NCI-H2227 (cell line): ENCODE data around the gene COL19A1.
"Not testable (repeated sequence)": the region's sequence is repeated elsewhere in the genome, so short reads cannot be mapped to it uniquely, and the experiment has no call there.

Experiments
- DNase-seq: peaks from one replicate; lab custom pipeline; 2025; ENCODE audit not compliant: unreplicated experiment; lab: John Stamatoyannopoulos, UW

COL19A1 gene

GRCh38 chr6:69866351-69866769, at the start of gene COL19A1:
COL19A1 (plus strand) TSS chr6:69866556; CDS start chr6:69879568, 13,012 bp downstream.
- peak; percentile 47 for DNase-seq

GRCh38 chr6:69816569-69816968, 49.8 kb upstream of the COL19A1 start:
- no peak for DNase-seq

GRCh38 chr6:69817358-69817757, 49.0 kb upstream of the COL19A1 start:
- DNase-seq, result no peak

- DNase-seq, result no peak
These were observed 48.0 kb upstream of the COL19A1 start for GRCh38 chr6:69818223-69818930.

GRCh38 chr6:69819138-69819537, 47.2 kb upstream of the COL19A1 start:
- DNase-seq, result no peak

GRCh38 chr6:69820018-69820417, 46.3 kb upstream of the COL19A1 start:
- no peak for DNase-seq

GRCh38 chr6:69820438-69820837, 45.9 kb upstream of the COL19A1 start:
- no peak for DNase-seq

GRCh38 chr6:69824355-69824754, 42.0 kb upstream of the COL19A1 start:
- not testable (repeated sequence) for DNase-seq

- DNase-seq, result no peak
These were observed 40.5 kb upstream of the COL19A1 start for GRCh38 chr6:69825904-69826303.

GRCh38 chr6:69827276-69827893, 39.0 kb upstream of the COL19A1 start:
- DNase-seq, result no peak

GRCh38 chr6:69832558-69832957, 33.8 kb upstream of the COL19A1 start:
- DNase-seq, result no peak

GRCh38 chr6:69835414-69836179, 30.8 kb upstream of the COL19A1 start:
- DNase-seq, result peak; percentile 48

- no peak for DNase-seq
These were observed 24.5 kb upstream of the COL19A1 start for GRCh38 chr6:69841862-69842261.

GRCh38 chr6:69843189-69843588, 23.2 kb upstream of the COL19A1 start:
- DNase-seq, result no peak

- DNase-seq, result no peak
These were observed 20.0 kb upstream of the COL19A1 start for GRCh38 chr6:69846312-69846711.

GRCh38 chr6:69846770-69847491, 19.4 kb upstream of the COL19A1 start:
- DNase-seq, result no peak

- no peak for DNase-seq
These were observed 18.9 kb upstream of the COL19A1 start for GRCh38 chr6:69847492-69847788.

GRCh38 chr6:69848552-69848951, 17.8 kb upstream of the COL19A1 start:
- DNase-seq, result peak; percentile 19

GRCh38 chr6:69852706-69853105, 13.7 kb upstream of the COL19A1 start:
- no peak for DNase-seq

GRCh38 chr6:69861986-69862385, 4.4 kb upstream of the COL19A1 start:
- DNase-seq, result no peak

GRCh38 chr6:69863766-69864165, 2.6 kb upstream of the COL19A1 start:
- no peak for DNase-seq
